T-helper 2 cell treated with Interferon-gamma antibody and Interleukin-4, amounts not matched to agents 5 μg/mL and 100 μg/mL, for 36 hours (primary cell): Measurements from ENCODE around the gene ANO7.
"Not testable (repeated sequence)": the region's sequence is repeated elsewhere in the genome, so short reads cannot be mapped to it uniquely, and the experiment has no call there.

Experiments
- DNase-seq: peaks from one replicate; pipeline ENCODE4 v3.0.0; 2021; ENCODE audit warnings: low spot score
- H3K27ac Mint-ChIP-seq: one replicate; pipeline ENCODE4 v1.8.0; 2021; ENCODE audit warnings: mild to moderate bottlenecking, mixed read lengths
- H3K27me3 Mint-ChIP-seq: one replicate; pipeline ENCODE4 v1.8.0; 2021; ENCODE audit warnings: low read depth, mixed read lengths
- H3K36me3 Mint-ChIP-seq: one replicate; pipeline ENCODE4 v1.8.0; 2021; ENCODE audit warnings: low read depth, mixed read lengths
- H3K4me1 Mint-ChIP-seq: one replicate; pipeline ENCODE4 v1.8.0; 2021; ENCODE audit warnings: low read depth, mixed read lengths
- H3K4me3 Mint-ChIP-seq: one replicate; pipeline ENCODE4 v1.8.0; 2022; ENCODE audit warnings: mild to moderate bottlenecking, moderate library complexity, mixed read lengths
- H3K9me3 Mint-ChIP-seq: one replicate; pipeline ENCODE4 v1.8.0; 2021; ENCODE audit warnings: mixed read lengths

Gene ANO7

GRCh38 chr2:241189856-241190201 lies 1.4 kb downstream of the ANO7 start:
- H3K9me3 Mint-ChIP-seq: no peaks in the 10 kb centered on the region
- H3K27ac Mint-ChIP-seq: no peak overlapping the region
- H3K36me3 Mint-ChIP-seq: no peaks in the 10 kb centered on the region
- no peak overlapping the region for H3K4me3 Mint-ChIP-seq
- H3K27me3 Mint-ChIP-seq: no peaks in the 10 kb centered on the region
- DNase-seq: no peak
- H3K4me1 Mint-ChIP-seq: no peaks in the 10 kb centered on the region

- H3K4me1 Mint-ChIP-seq: no peaks in the 10 kb centered on the region
- H3K27me3 Mint-ChIP-seq: no peaks in the 10 kb centered on the region
- H3K27ac Mint-ChIP-seq: no peak overlapping the region
- H3K4me3 Mint-ChIP-seq: no peak overlapping the region
- H3K9me3 Mint-ChIP-seq: no peaks in the 10 kb centered on the region
- no peak for DNase-seq
- H3K36me3 Mint-ChIP-seq: no peaks in the 10 kb centered on the region
These were observed 2.0 kb downstream of the ANO7 start for GRCh38 chr2:241190291-241190981.

GRCh38 chr2:241191081-241191480 lies 2.6 kb downstream of the ANO7 start:
- Mint-ChIP-seq H3K4me3 (no peak overlapping the region), H3K9me3 (no peaks in the 10 kb centered on the region), H3K27me3 (no peaks in the 10 kb centered on the region), H3K4me1 (no peaks in the 10 kb centered on the region), H3K36me3 (no peaks in the 10 kb centered on the region), H3K27ac (no peak overlapping the region)
- DNase-seq: no peak

- Mint-ChIP-seq H3K9me3 (no peaks in the 10 kb centered on the region), H3K27ac (no peak overlapping the region), H3K36me3 (no peaks in the 10 kb centered on the region), H3K4me3 (no peak overlapping the region), H3K27me3 (no peaks in the 10 kb centered on the region), H3K4me1 (no peaks in the 10 kb centered on the region)
- DNase-seq: no peak
These were observed 4.8 kb downstream of the ANO7 start for GRCh38 chr2:241193271-241193670.

GRCh38 chr2:241194811-241195210 lies 6.3 kb downstream of the ANO7 start:
- H3K27me3 Mint-ChIP-seq: no peaks in the 10 kb centered on the region
- no peaks in the 10 kb centered on the region for H3K4me1 Mint-ChIP-seq
- no peak for DNase-seq
- no peak overlapping the region for H3K27ac Mint-ChIP-seq
- H3K4me3 Mint-ChIP-seq: no peak overlapping the region
- H3K36me3 Mint-ChIP-seq: no peaks in the 10 kb centered on the region
- no peaks in the 10 kb centered on the region for H3K9me3 Mint-ChIP-seq

GRCh38 chr2:241195506-241196130 lies 7.1 kb downstream of the ANO7 start:
- Mint-ChIP-seq H3K4me3 (no peak overlapping the region), H3K4me1 (no peaks in the 10 kb centered on the region), H3K27me3 (no peaks in the 10 kb centered on the region), H3K36me3 (no peaks in the 10 kb centered on the region), H3K27ac (no peak overlapping the region), H3K9me3 (no peaks in the 10 kb centered on the region)
- DNase-seq: no peak

- not testable (repeated sequence) for H3K4me3 Mint-ChIP-seq, H3K27ac Mint-ChIP-seq, DNase-seq, H3K36me3 Mint-ChIP-seq, H3K9me3 Mint-ChIP-seq, H3K27me3 Mint-ChIP-seq, H3K4me1 Mint-ChIP-seq
These were observed 8.8 kb downstream of the ANO7 start for GRCh38 chr2:241197246-241197645.

GRCh38 chr2:241197947-241198346 lies 9.5 kb downstream of the ANO7 start:
- no peak overlapping the region for H3K27ac Mint-ChIP-seq
- no peak overlapping the region for H3K4me3 Mint-ChIP-seq

GRCh38 chr2:241198381-241199279 lies 10.2 kb downstream of the ANO7 start:
- Mint-ChIP-seq H3K27ac (no peak overlapping the region), H3K9me3 (no peaks in the 10 kb centered on the region), H3K4me1 (no peaks in the 10 kb centered on the region), H3K4me3 (no peak overlapping the region), H3K36me3 (no peaks in the 10 kb centered on the region), H3K27me3 (no peaks in the 10 kb centered on the region)
- no peak for DNase-seq

More at GRCh38 chr2:241197947-241198346, 9.5 kb downstream of the ANO7 start:
- Mint-ChIP-seq H3K9me3 (no peaks in the 10 kb centered on the region), H3K27me3 (no peaks in the 10 kb centered on the region), H3K4me1 (no peaks in the 10 kb centered on the region), H3K36me3 (no peaks in the 10 kb centered on the region)
- no peak for DNase-seq

- Mint-ChIP-seq H3K9me3 (no peaks in the 10 kb centered on the region), H3K36me3 (no peaks in the 10 kb centered on the region), H3K4me1 (no peaks in the 10 kb centered on the region), H3K27ac (no peak overlapping the region), H3K27me3 (no peaks in the 10 kb centered on the region), H3K4me3 (no peak overlapping the region)
- no peak for DNase-seq
These were observed 10.8 kb downstream of the ANO7 start for GRCh38 chr2:241199286-241199685.

- Mint-ChIP-seq H3K4me1 (no peaks in the 10 kb centered on the region), H3K36me3 (no peaks in the 10 kb centered on the region), H3K4me3 (no peak overlapping the region), H3K9me3 (no peaks in the 10 kb centered on the region), H3K27me3 (no peaks in the 10 kb centered on the region), H3K27ac (no peak overlapping the region)
- DNase-seq: no peak
These were observed 11.7 kb downstream of the ANO7 start for GRCh38 chr2:241199897-241200821.

- Mint-ChIP-seq H3K4me1 (no peaks in the 10 kb centered on the region), H3K9me3 (no peaks in the 10 kb centered on the region), H3K27me3 (no peaks in the 10 kb centered on the region), H3K4me3 (no peak overlapping the region), H3K36me3 (no peaks in the 10 kb centered on the region), H3K27ac (no peak overlapping the region)
- no peak for DNase-seq
These were observed 12.4 kb downstream of the ANO7 start for GRCh38 chr2:241200822-241201395.
